CD4-positive, alpha-beta T cell treated with Interferon alpha-2 for 1 hour (primary cell): Measurements from ENCODE around the gene DHDH.
A peak's percentile ranks its signal among the peaks of the same experiment; 100 is the strongest.

ENCODE experiments used
- DNase-seq, 2 donors: peaks; one replicate each; pipeline ENCODE4 v3.0.0-alpha.2; 2020 to 2022

DHDH gene

DNA sequence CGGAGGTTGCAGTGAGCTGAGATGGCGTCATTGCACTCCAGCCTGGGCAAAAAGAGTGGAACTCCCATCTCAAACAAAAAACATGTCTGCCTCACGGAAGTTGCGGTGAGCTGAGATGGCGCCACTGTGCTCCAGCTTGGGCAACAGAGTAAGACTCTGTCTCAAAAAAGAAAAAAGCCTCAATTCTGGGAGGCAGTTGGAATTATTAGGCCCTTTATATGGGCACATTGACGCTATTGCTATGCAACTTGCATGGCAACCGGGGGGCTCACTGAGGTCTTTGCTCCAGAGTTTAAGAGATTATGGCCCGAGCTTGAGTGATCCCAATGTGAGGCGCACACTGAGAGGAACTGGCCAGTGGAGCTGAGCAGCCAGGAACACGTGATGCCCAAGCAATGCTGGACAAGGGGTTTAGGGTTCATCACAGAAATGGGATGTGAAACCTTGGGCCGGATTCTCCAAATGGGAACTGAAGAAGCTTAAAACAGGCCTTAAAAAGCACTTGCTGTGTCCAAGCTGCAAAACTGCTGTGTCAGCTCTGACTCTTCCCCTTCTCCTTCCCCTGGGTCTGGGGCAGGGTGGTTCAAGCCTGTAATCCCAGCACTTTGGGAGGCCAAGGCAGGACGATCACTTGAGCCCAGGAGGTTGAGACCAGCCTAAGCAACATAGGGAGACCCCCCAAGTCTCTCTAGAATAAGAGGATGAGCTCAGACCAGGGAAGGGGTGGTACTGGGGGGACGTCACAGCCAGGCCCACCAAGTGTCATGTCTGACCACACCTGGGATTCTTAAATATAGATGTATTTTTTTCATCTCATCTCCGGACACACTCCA lies 34.1 kb downstream of the DHDH start:
- DNase-seq, result peak in 1 of 2 donors; percentile 69

DNA sequence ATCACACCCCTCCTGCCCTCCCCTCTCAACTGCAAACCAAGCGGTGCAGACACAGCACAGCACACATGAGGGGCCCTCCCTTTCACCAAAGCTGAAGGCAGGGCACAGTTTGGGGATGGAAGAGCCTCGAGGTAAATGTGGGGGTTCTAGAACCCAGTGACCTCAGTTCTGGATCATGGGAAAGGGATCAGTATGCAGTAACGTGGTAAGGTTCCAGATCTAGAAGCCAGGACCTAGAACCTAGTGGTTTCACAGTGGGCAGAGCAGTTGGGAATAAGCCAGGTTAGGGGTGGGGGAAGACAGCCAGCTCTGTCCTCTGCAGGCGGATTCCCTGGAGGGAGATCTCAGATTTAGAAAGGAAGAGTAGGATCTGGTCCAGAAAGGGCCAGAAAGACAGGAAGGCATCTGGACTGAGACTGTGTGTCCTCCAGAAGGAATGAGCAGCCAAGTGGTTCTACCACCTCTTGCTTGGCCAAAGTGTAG lies 34.7 kb downstream of the DHDH start:
- no peak for DNase-seq

DNA sequence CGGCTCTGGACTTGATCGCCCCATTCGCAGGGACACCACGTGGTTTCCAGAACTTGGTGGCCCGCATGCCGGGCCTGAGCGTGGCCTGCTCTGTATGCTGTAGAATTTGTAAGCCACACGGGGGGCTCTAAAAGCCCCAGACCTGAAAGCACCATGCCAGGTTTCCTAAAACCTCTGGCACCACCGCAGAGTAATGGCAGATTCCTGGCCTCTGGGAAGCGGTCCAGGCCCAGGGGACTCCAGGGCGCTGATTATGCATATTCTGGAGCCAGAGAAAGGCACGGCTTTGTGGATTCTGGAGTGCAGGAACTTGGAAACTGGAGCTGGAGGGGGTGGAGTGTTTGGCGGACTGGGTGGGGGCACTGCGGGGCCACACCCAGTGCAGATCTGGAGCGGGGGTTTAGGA lies 35.3 kb downstream of the DHDH start:
- DNase-seq, result no peak

DNA sequence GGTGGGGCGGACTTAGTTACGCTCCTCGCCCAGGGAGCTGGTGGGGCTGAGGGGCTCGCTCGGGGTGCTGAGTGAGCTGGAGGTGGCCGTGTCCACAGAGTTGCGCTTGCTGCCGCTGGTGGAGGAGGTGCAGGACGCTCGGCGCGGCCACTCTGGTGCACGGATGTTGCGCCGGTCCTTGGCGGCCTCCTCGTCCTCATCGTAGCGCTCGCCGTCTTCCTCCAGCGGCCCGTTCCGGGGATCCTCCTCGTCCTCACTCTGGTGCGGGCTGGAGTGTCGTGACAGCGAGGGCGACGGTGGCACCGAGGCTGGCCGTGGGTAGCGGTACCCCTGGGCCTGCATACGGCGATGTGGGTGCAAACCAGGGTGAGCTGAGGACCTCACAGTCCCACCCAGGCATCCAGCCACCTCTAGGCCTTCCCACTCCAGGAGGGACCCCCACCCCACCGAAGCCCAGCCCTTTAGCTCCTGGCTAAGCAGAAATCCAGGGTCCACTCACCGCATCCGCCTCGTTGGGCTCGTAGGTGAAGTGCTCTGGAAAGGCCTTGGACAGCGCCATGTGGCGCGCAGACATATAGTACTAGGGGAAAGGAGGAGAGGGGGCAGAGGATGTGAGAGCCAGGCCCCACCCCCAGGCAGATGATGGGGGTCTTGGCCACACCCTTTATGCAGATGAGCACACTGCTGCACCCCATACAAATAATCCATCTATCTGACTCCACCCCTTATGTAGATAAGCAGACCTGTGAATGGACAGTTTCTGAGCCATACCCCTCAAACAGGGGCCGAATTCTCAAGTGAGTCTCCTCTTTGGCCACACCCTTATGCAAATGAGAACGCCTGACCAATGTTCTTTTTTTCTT lies 36.0 kb downstream of the DHDH start:
- DNase-seq, result no peak

DNA sequence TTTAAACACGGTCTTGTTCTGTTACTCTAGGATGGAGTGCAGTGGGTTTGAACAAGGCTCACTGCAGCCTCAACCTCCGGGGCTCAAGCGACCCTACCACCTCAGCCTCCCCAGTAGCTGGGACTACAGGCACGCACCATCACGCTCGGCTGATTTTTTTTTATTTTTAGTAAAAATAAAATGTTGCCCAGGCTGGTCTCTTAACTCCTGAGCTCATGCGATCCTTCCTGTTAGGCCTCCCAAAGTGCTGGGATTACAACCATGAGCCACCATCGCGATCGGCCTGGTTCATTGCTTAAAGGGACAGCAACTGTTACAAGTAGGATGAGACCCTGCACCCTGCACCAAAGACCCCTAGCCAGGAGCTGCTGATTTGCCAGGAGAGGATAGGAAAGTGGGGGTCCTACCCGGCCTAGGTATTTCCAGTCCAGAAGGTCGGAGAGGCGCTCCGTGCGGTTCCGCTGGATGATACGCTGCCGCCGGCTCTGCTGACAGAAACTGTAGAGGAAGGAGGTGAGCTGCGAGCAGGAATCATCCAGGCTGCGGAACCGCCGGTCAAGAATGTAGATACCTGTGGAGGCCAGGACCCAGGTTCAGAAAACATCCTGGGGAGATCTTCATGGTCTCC lies 36.8 kb downstream of the DHDH start:
- DNase-seq, result no peak

DNA sequence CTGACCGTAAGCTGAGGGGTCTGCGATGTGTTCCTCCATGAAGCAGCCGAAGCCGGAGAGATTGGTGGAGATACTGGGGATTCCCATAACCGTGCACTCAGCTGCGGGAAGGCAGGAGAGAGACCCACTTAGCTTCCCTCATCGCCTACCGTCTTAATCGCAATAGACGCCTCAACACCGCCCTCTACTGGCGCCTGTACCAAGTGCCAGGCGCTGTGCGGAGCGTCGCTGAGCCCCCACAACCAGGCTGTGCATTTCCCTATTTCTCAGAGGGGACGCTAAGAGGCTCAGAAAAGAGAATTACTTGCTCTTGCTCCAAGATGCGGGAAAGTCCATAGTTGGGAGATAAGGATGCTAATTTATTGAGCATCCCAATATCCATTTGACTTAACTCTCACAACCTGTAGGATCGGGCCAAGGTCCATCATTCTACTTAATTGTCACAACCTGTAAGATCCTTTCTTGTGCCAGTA lies 37.5 kb downstream of the DHDH start:
- peak; percentile 79 to 84 for DNase-seq

DNA sequence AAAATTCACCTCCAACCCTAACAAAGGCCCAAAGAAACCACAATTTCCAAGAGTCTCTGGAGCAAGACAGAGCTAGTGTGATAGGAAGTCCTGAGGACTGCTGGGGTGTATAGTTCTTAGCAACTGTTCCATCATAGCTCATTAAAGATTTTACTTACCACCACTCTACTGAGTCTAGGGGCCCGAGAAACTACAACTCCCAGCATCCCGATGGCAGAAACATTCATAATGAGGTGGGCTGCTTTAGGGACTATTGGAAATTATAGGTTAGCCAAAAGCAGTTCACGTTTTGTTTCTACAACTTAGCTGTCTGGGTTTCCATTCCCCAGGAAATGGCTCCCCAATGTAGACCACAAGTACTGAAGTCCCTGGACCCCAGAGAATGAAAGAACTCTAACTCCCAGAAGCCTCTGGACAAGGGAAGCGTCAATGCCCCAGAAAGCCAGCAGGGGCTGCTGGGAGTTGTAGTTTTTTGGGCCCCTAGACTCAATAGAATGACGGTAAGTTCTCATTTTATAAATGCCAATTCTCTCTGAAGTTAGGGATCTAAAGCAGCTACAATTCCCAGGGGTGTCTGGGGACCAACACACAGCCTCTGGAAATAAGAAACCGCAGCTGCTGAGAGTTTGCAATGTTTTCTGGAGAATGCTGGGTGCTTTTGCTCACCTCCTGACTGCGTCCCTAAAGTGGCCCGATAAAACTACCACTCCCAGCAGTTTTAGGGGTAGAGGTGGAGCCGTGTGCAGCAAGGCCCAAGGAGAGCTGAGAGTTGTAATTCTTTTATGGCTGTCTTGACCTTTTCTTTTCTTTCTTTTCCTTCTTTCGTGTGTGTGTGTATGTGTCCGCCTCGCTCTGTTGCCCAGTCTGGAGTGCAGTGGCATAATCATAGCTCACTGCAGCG lies 42.7 kb downstream of the DHDH start:
- DNase-seq, result peak; percentile 41 to 62

DNA sequence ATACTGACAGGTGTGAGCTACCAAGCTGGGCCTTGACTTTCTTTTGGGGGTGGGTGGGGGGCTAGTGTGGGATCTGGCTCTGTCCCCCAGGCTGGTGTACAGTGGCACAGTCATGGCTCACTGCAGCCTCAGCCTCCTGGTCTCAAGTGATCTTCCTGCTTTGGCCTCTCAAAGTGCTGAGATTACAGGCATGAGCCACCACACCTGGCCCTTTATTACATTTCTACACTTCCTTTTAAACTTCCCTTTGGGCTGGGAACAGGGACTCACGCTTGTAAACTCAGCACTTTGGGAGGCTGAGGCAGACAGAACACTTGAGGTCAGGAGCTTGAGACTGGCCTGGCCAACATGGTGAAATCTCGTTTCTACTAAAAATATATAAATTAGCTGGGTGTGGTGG lies 43.6 kb downstream of the DHDH start:
- DNase-seq, result no peak

DNA sequence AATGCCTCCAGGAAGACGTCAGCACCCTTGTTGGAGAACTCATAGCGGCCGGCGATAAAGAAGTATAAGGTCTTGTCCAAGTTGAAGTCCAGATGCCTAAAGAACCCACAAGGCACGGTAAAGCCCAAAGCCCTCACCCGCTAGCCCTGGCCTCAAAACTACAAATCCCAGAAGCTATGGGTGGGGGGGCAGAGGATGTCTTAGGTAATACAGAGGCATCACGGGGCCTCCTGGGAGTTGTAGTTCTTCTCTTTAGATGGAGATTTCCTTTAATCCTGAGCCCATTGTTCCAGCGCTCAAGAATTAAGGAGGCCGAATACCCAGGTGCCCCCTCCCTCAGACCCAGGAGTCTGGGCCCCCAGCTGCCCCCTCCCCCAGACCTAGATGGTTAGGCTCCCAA lies 48.8 kb downstream of the DHDH start:
- DNase-seq, result no peak

DNA sequence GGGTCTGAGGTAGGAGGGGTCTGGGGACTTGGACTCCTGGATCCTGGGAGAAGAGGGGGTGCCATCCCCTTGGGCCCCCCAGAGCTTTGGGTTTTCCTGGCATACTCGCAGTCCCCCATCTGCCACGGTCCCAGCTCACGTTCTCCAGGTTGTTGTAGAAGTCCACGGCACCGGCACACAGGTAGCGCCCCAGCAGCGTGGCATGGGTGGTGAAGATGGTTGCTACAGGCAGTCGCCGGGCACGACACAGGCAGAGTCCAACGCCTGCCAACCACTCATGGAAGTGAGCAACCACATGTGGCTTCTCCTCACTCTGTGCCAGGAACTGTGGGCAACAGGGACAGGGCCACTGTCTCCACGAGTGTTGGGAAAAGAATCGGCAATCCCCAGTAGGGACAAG lies 52.2 kb downstream of the DHDH start:
- DNase-seq, result no peak

DNA sequence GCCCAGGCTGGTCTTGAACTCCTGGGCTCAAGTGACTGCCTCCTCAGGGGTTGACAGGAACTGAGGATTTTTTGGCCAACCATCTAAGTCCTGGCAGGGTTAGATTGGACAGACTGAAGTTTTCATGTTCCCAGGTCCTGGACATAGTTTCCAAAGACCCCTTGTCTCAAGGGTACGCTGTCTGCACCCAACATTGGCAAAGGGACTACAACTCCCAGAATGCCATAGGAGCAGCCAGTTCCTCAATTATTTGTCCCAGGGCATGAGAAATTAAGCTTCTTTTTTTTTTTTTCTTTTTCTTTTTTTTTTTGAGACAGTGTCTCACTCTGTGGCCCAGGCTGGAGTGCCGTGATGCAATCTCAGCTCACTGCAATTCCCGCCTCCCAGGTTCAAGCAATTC lies 52.7 kb downstream of the DHDH start:
- no peak for DNase-seq

DNA sequence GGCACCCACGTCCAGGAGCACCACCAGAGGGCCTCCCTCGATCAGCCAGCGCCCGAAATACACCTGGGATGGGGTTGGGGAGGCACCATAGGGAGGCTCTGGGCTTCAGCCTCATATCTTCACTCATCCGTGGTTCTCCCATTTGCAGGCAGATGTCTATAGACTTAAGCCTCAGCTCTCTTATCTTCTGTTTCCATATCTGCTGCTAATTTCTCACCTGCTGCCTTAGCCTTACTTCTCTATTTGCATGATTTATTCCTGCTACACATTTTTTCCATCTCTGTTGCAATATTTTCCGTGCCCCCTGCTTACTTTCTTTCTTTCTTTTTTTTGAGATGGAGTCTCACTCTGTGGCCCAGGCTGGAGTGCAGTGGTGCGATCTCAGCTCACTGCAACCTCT lies 53.8 kb downstream of the DHDH start:
- no peak for DNase-seq

DNA sequence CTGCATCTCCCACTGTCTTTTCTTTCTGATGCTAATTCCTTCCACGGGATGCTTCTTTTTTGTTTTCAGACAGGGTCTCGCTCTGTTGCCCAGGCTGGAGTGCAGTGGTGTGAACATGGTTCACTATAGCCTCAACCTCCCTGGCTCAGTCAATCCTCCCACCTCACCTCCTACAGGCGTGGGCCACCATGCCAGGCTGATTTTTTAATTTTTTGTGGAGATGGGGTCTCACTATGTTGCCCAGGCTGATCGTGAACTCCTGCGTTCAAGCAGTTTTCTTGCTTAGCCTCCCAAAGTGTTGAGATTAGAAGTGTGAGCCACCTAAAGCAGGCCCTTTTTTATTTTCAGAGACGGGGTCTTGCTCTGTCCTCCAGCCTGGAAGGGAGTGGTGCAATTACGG lies 54.8 kb downstream of the DHDH start:
- no peak for DNase-seq

DNA sequence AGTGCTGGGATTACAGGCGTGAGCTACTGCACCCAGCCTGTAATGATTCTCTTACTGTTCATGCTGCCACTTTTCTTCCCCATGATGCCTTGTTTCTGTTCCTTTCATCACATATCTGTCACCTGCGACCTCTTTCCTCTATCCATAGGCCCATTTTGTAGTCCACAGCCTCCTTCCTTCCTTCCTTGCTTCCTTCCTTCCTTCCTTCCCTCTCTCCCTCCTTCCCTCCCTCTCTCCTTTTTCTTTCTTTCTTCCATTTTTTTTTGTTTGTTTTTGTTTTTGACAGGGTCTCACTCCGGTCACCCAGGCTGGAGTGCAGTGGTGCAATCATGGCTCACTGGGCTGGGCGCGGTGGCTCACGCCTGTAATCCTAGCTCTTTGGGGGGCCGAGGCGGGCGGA lies 55.4 kb downstream of the DHDH start:
- no peak for DNase-seq

DNA sequence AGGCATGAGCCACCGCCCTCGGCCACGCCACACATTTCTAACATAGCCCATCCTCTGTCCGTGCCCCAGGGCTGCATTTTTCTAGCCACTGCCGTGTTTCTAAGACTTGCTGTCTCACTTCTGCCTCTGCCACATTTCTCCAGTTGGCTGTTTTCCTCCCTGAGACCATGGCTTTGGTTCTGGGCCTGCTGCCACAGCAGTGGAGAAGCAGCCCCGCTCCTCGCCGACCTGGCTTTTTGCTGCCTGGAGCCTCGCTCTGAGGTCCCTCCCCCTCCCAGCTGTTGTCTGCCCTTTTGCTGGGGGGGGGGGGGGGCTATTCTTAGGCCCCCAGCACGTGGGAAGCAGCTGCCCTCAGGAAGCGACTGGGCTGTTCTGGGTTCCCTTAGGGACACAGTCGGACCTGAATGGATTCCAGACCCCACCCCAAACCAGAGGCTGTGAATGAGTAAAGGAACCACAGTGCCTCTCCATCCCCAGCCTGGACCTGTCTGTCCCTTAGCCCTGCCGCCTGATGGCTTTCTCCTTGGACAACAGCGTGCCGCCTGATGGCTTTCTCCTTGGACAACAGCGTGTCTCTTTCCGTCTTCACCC lies 56.3 kb downstream of the DHDH start:
- no peak for DNase-seq

DNA sequence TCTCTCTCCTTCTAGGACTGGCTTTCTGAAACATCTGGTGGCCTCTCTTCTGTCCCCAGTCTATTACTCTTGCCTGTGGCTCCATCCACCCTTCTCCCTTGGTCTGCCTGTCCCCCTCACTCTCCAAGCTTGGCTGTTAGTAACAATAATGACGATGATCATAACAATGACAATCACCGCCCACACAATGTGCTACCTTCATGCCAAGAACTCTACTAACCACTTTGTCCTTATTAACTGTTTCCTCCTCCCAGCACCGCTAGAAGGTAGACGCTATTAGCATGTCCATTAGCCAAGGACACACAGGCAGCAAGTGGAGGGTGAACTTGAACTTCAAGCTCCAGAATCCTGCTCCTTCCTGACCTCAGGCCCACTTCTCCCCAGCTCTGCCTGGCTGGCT lies 56.9 kb downstream of the DHDH start:
- DNase-seq, result no peak

DNA sequence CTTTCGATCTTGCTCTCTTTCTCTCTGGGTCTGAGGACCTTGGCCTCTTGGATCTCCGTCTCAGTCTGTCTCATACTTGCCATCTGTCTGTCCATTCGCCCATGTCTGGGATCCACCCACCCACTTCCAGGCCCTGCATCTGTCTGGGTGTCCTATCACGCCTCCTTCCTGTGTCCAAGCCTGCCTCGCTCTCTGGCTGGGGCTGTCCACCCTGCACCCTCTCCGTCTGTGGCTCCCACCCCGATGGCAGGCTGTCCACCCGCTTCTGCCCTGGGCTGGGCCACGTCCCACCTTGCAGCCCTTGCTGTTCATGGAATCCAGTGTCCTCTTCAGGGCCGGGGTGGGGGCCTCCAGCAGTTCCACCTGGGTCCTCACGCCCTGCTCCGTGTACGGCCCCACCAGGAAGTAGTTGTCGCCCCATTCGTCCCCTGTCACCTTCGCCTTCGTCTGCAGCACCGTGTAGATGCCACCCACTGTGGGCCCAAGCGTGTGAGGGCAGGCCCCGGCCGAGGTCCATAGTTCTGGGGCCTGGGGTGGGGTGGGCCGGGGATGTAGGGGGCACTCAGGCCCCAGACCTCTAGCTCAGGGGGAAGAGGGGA lies 57.6 kb downstream of the DHDH start:
- DNase-seq, result no peak

DNA sequence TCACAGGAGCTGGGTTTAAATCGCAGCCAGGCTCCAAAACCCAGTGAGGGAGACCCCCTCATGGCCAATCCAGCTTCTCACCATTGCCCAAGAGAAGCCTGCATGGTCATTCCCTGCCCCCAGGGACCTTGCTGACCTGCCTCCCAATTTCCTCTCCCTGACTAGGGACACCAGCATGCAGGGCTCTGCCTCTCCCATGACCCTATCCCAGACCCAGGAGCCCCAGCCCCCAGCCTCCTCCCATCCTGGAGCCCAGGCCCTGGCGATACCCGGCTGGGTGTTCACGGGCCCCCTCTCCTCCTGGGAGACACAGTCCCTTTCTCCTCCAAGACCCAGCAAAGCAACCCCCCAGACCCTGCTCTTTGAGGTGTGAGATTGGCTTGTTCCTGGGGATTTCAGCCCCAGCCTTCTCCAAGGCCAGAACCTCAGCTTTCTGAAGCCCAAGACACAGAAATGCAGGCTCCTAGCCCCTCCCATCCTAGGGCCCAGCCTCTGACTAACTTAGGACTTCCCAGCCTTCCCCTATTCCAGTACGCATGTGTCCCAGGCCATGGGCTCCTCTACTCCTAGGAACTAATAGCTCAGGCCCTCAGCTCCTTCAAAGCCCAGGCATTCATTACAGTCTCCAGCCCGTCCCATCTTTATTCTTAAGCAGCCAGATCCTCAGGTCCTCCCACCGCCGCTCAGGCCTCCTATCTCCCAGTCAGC lies 58.5 kb downstream of the DHDH start:
- DNase-seq, result no peak

DNA sequence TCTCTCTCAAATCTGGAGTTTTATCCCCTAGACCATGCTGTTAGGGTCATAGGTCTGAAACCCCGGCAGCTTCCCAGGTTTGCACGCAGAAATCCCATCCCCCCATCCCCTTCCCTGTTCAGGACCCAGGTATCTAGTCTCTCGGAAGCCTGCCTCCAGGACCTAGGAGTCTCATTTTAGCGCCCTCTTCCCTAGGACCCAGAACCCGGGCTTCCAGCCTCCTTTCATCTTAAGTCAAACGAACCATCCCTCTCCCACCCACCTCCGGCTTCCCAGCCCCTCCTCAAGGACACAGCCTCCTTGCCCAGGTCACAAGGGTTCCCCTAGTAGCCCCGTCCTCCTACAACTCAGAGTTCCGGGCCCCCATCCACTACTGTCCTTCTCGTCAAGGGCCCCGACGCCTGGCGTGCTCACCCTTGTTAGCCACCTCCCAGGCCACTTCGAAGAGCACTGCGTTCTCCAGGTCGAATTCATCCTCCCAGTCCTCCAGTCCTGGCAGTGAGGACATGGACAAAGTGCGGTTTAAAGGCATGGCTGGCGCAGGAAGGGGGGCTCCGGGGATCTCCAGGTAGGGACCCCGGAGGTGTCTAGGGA lies 59.2 kb downstream of the DHDH start:
- no peak for DNase-seq
